Measurements from ENCODE around the gene PHAF1. TPM values are rescaled to one million over a fixed set of nuclear protein-coding genes. Genes with fewer than 3 reads are reported as not detected.
A peak's percentile ranks its signal among the peaks of the same experiment; 100 is the strongest.

The PHAF1 gene
- total RNA-seq, 2 donors from 2014 or later = 11.0 to 11.8 TPM

DNA sequence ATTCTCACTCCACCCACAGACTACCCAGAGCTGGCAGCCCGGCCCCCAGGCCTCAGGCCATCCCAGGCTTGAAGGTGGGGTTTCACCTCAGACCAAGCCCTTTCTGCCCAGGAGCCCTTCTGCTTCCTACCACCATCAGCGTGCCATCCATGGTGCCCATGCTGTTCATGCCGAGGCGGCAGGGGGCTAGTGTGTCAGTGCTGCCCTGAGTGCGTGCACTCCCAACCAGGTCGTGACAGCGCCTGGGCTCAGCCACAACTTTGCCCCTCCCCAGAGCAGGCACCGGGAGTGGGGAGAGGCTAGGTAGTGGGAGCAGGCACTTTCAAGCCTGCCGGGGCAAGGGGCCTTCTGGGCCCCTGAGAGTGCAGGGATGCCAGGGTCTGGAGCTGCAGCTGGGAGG is 32.6 kb downstream of the PHAF1 start:
- ATAC-seq (no peak), DNase-seq (no peak)
- intact Hi-C loops (cut with DNase I) = no loop called here

DNA sequence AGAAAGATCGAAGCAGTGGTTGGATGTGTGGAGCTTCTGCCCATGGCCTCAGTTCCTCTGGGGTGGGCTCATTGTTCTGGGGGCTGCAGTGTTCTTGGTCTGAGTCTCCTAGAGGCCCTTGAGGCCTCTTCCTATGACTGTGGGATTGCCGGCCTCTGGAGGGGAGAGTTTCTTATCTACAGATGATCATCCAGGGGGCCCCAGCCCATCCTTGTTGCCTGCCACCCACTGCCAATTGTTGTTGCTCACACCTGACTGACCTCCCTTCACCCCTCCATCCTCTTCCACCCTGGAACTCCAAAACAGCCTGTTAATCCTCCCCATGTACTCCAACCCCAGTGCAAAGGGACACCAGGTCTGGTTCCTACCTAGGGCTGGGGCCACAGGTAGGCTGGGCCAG is 35.2 kb downstream of the PHAF1 start:
- DNase-seq = no peak
- ATAC-seq = no peak
- intact Hi-C loops (cut with DNase I) = no loop called here

- ATAC-seq (no peak), DNase-seq (no peak)
- intact Hi-C loops (cut with DNase I) = no loop called here
Observed at GRCh38 chr16:67145746-67146145, 36.0 kb downstream of the PHAF1 start.

GRCh38 chr16:67146523-67147357 is 37.0 kb downstream of the PHAF1 start:
- DNase-seq (no peak), ATAC-seq (no peak)
- intact Hi-C loops (cut with DNase I) = no loop called here

DNA sequence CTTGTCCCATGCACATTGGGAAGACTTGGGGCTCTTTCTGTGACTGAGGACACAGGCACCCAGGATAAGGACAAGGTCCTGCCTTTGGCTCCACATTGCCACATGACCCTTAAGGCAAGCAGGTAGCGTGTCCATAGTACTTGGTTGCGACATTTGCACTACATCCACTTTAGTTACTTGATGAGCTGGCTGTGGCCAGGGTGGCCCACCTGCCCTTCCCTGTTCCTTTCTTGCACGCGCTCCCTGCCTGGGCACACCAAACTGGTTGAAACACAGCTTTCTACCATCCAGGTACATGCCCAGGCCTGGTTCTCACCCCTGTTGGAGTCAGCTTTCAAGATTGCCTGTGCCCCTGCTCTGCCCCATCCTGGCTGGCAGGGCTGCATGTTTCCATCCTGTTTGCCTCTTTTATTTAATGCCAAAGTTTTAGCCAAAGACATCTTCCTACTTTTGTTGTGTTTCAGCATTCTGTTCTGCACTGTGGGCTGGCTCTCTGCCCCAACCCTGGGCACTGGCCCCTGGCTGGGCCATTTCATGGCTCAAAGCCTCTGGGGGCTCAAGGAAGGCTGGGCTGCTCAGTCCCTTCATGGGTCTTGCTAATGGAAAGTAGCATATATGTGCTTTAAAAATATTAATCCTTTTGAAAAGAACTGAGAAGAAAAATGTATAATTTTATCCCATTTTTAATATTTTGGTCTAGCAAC is 37.8 kb downstream of the PHAF1 start:
- no peak for ATAC-seq
- DNase-seq = no peak
- intact Hi-C loops (cut with DNase I) = no loop called here

DNA sequence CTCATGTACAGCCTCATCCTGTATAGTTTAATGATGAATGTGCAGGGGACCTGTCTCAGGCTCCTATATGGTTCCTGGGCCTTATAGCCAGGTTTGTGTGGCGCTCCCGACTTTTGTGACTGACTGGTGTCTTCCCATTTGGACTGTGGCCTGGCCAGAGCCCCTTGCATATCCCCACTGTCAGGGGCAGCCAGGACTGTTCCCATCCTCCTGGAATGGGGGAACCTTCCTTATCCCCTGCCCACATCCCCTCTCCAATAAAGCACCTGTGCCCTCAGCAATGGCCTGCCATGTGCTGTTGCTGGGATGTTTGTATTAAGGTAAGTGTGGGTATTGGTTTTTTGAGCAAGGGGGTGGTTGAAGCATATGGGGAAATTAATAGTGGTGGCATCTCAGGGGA is 38.5 kb downstream of the PHAF1 start:
- intact Hi-C loops (cut with DNase I) = no loop called here
- no peak for ATAC-seq
- no peak for DNase-seq

DNA sequence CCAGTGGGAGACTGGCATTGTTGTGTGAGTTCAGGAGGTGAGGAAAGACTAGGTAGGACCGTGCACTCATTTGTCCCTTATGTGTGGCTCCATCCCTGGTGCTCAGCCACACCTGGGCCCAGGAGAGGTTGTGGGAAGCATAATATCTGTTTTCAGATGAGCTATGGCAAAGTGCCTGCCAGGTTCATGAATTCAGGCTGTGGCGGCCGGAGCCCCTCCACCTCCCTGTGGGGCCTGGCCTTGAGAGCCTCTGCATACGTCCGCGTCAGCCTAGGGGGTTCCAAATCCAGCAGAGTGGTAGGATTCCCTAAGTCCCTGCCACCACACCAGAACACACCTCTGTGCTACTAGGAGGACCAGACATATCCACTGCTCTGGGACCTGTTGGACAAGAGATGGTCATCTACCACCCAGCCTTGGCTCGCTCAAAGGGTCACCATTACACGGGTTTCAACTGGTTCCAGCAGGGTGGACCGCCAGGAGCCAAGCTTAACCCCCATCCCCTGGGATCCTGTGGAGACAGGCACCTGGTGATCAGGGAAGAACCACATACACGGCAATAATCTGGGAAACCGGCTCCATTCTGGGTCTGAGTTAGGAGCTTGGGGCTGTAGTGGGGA is 39.0 kb downstream of the PHAF1 start:
- intact Hi-C loops (cut with DNase I) = no loop called here
- ATAC-seq (no peak), DNase-seq (no peak)

DNA sequence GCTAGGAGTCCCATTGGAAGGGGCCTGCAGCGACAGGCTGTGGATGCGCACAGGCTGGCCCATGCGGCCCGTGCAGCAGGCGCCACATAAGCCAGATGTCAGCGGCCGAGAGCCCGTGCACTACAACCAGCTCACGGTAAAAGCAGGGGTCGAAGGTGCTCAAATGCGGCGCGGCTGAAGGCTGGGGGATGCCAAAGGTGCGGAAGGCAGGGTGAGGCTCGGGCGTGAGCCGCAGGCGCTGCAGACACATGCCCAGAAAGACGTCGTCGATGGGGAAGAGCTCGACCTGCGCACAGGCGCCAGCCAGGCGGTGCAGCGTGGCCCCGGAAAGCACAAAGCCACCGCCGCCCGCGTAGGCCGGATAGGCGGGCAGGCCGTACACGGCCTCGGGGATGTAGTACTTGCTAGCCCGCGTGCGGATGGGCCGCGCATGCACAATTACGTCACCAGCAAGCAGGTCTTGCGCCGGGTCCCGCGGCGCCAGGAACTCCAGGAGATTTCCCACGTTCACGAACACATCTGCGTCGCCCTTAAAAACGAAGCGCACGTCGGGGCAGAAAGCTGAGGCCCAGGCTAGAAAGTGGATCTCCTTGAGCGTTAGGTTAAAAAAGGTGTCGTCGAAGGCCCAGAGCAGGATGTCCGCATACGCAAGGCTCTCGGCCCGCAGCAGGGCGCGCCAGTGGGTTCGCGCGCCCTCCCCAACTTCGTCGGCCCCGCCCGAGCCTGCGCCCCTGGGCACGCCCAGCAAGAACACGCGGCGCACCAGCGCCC is 39.7 kb downstream of the PHAF1 start:
- intact Hi-C loops (cut with DNase I) = no loop called here
- DNase-seq (no peak), ATAC-seq (no peak)

DNA sequence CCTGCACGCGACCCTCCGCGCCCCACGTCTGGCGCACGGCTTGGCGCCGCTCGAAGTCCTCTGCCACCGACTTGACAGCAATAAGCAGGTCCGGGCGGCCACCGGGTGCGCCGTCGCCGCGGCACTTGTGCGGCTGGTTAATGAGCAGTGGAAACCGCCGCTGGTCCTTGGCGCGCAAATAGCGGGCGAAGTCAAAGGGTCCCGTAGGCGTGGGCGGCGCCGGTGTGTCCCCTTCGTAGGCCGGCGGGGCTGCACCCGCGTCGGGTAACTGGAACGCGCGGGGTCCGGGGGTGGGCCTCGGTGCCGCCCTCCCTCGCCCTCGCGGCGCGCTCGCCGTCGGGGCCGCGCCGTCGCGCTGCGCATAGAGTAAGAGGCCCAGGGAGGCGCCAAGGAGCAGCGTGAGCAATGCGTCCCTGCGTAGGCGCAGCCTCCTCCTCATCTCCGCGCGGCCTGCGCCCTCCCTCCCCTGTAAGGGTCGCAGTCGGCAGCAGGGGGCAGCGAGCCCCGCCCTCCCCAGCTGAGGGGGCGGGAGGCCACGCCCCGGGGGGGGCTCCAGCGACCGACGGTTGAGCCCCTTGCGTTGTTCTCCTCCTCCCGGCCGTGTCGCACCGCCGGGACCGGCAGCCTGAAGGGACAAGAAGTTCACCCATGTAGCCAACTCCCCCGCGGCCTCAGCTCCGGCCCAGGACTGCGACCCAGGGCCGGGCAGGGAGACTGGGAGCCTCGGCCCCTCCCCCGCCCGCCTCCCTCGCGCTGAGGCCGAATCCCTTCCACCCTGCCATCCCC is 40.5 kb downstream of the PHAF1 start:
- intact Hi-C loops (cut with DNase I) = no loop called here

DNA sequence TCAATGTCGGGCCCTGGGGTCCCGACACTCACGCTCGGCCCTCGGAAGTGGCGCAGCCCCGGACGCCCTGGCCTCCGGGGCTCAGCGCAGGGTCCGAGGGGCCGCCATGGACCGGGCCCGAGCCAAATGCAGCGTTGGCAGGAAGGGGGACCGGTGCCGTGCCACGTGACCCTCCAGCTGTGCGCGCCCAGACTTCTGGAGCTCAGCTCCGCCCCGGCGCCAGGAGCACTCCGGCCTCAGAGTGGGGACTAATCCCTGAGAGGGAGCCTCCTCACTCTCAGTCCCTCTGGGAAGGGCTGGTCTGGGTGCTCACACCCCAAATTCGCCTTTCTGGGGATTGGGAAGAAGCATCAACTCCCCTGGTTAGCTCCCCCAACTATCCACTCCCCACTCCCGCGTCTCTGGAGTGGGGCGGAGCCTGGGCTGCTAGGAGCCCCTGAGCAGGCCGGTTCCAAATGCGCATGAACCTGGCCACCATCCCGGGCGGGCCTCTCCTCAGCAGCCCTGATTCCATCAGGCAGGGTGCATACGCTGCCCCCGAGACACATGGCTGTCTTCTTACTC is 41.2 kb downstream of the PHAF1 start, which contains the start of gene B3GNT9:
Gene B3GNT9, minus strand, starts transcription at position 166 of the 564 bp plus-strand sequence. CDS start 513 bp downstream, outside the sequence.
- intact Hi-C loops (cut with DNase I) = no loop called here
- ATAC-seq = peak; percentile 84 to 85
- DNase-seq = peak; percentile 86

More for the DNA sequence above, 40.5 kb downstream of the PHAF1 start:
- DNase-seq = peak; percentile 75
- peak; percentile 67 to 80 for ATAC-seq

DNA sequence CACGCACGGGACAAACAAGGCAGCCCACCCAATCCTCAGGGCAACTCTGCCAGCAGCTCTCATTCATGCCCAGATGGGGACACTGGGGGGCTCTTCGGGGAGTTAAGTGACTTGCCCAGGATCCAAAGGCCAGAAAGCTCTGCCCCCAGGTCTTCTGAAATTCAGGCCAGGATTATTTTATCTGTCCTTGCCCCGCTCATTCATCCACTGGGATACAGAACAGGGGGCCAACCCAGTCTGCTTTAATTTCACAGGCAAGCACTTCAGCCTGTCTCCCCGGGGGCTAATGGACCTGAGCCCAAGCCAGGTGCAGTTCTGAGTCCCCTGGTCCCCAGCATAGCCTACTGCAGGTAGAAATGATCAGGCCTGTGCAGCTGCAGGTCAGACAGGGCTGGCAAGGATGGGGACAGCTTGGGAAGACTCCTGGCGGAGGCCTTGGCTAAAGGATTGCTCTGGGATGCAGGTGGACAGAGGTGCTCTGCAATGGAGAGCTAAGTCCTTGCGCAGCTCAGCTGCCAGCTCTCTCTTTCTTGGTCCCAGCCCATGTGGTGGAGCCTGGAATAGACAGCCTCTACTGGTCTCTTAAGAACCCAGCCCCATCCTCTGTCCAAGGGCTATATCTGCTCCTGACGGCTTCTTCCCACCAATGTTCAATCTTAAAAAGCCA is 41.8 kb downstream of the PHAF1 start:
- ATAC-seq = no peak
- DNase-seq = no peak
- intact Hi-C loops (cut with DNase I) = no loop called here

DNA sequence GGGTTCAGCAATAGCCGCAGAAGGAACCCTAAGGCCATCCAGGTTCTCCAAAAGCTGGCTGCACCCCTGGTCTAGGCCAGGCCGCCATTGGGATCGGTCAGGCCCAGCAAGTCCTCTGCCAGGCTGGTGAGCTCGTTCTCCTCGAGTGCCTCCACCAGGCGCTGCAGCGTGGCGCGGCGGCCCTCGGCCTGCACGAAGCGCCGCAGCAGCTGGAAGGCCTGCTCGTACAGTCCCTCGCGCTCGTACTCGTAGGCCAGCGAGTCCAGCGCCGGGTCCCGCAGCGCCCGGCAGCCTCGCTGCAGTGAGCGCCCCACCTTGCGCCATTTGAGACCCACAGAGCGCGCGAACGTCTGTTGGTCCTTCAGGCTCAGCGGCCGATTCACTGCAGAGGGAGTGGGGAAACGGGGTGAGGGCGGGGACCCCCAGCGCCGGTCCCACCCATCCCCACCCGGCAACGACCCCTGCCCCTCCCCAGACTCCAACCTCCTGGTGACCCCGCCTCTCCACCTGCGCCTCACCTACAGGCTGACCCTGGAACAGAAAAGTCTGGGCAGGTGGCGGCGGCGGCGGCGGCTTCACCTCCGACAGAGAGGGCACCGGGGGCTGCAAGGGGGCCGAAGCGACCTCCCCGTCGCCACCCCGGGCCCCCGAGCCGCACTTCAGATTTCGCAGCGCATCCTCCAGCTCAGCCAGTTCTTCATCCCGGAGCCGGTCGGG is 45.0 kb downstream of the PHAF1 start:
- ATAC-seq (no peak), DNase-seq (no peak)
- intact Hi-C loops (cut with DNase I) = loop anchor here (1.0 to 5.0 kb wide), 3 partner anchors 177 to 197 kb away; no protein-coding TSS in a partner anchor

DNA sequence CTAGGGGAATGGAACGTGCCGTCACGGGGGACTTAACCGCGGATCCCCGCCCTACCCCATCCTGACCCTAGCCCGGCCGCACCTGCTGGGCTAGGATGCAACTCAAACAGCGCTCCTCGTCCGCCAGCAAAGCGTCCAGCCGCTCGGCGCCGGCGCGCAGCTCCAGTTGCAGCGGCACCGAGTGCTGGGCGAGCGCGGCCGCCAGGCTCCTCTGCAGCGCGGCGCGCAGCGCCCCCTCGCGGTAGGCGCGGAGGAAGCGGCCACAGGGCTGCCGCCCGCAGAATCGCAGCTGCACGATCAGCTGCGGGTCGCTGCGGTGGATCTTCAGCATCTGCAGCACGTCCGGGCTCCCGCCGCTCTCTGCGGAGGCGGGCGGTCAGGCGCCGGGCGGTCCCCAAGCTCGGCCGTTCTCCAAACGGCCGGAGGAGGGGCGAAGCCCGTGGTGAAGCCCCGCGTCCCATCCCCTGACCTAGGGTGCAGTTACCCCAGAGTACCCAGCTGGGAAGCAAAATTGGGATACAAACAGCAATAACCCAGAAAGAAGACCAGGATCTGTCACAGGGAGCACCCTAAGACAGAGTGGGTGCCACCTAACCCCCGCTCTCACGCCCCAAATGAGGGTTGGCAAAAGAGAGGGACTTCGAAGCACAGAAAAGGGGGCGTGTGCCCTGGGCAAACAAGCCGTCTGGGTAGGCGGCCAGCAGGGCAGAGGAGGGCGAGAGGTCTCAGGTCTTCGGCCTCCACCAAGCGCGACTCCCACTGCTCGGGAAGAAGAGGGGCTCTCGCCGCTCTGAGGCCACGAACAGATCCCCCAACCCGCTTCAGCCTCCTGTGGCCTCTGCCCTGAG is 45.8 kb downstream of the PHAF1 start:
- ATAC-seq = peak; percentile 46 to 50
- DNase-seq = peak; percentile 81
- intact Hi-C loops (cut with DNase I) = loop anchor here (1.0 to 5.0 kb wide), 3 partner anchors 178 to 198 kb away; no protein-coding TSS in a partner anchor

GRCh38 chr16:67156143-67156844 is 46.6 kb downstream of the PHAF1 start:
- intact Hi-C loops (cut with DNase I) = loop anchor here (5.0 kb wide), 2 partner anchors 179 to 199 kb away; no protein-coding TSS in a partner anchor
- no peak for DNase-seq
- no peak for ATAC-seq

- intact Hi-C loops (cut with DNase I) = loop anchor here (5.0 kb wide), 2 partner anchors 180 to 200 kb away; no protein-coding TSS in a partner anchor
- no peak for ATAC-seq
- no peak for DNase-seq
Observed at GRCh38 chr16:67157106-67157748, 47.5 kb downstream of the PHAF1 start.
